H1 (cell line): Measurements from ENCODE around the gene DMWD. TPM values are rescaled to one million over a fixed set of nuclear protein-coding genes. Genes with fewer than 3 reads are reported as not detected.

Source experiments
- JUN ChIP-seq: IDR thresholded peaks from 2 replicates; pipeline ENCODE4 v1.6.1; 2011; ENCODE audit warnings: low read depth, mild to moderate bottlenecking, improper control_type of control experiment, low read length
- MAX ChIP-seq: IDR thresholded peaks from 2 replicates; pipeline ENCODE4 v1.6.1; 2012; ENCODE audit warnings: inconsistent platforms
- SP4 ChIP-seq: IDR thresholded peaks from 2 replicates; pipeline ENCODE4 v1.6.1; 2012; ENCODE audit warnings: low read length, inconsistent platforms
- TCF12 ChIP-seq: IDR thresholded peaks from 2 replicates; pipeline ENCODE4 v1.6.1; 2011; ENCODE audit warnings: low read depth, mild to moderate bottlenecking, low read length
- polyA plus RNA-seq, 7 experiments: library from polyadenylated mRNA; depleted of rRNA in 3 of 7; stranded (reverse) in 5 of 7; unstranded in 2 of 7; fragments of >200 nt in 5 of 7; fragments of 200-250 nt in 2 of 7; gene quantifications; 1 replicate in 5 of 7; 2 replicates in 1 of 7; 4 replicates in 1 of 7; pipeline versions ENCODE4 v1.2.1 to v1.2.3, GENCODE V29; 2011 to 2013; ENCODE audit warnings: missing spikeins in 2 of 7, mixed read lengths in 2 of 7
- total RNA-seq: library from RNA; stranded (reverse); fragmentation: NEBNext Ultra II Directional; extraction: Animal tissue kit (Norgen Biotek cat#: 25700); gene quantifications from 2 replicates; pipeline ENCODE4 v1.2.1, GENCODE V29; 2021

The DMWD gene
- total and polyA plus RNA-seq, 2 of the 8 experiments (the other 6 are each of a cell fraction or from before 2014, with no cell fraction given) = 13.6 to 41.0 TPM

DNA sequence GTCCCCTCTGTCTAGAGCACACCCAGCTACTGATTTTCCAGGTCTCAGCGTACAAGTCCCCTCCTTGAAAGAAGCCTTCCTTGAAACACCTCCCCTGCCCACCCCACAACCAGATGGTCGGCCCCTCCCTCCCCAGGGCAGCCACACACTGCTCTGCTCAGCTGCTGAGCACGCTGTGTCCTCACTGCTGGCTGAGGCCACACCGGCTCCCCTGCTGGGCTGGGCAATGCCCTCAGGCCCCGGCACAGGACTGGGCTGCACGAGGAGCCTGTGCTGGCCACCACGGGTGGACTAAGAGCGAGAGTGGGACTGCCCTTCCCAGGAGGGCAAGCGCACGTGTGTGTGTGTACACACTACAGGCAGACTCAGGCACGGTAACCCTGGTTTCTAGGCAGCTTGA lies 34.3 kb upstream of the DMWD start (continued):
- TF ChIP-seq JUN = no peak
- TF ChIP-seq TCF12 = no peak
- TF ChIP-seq MAX = no peak
- TF ChIP-seq SP4 = no peak
- TF ChIP-seq, all 59 proteins: peak for 0
